Measurements from ENCODE around the gene ENTPD6.
A peak's percentile ranks its signal among the peaks of the same experiment; 100 is the strongest.

ENTPD6 gene

DNA sequence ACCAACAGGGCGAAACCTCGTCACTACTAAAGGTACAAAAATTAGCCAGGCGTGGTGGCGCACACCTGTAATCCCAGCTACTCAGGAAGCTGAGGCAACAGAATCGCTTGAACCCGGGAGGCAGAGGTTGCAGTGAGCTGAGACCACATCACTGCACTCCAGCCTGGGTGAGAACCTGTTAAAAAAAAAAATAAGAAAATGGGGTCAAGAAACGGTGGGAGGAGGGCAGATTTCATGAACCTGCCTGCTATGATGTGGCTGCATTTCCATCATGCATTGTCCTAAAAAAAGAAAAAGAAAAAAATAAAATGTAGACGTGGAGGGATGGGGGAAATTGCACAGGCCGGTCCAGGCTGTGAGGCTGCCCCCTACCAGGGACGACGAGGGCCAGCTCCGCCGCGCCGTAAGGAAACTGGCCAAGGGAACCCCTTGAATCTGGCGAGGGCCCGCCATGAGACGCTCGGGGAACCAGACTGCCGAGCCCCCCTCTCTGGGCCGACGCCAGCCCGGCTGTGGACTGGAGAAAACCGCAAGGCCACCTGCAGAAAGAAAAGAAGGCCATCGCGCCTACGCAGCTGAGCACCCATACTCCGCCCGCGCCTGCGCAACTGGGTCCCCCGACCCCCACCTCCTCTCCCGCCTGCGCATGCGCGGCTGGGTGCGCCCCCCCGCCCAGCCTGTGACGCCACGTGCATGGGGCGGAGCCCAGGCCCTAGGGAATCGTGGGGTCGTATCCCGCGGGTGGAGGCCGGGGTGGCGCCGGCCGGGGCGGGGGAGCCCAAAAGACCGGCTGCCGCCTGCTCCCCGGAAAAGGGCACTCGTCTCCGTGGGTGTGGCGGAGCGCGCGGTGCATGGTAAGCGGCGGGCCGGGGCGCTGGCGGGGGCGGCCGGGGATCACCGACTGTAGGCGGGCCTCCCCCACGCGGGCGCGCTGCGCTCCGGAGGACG lies at the start of gene ENTPD6:
Gene ENTPD6, plus strand, starts transcription at position 699 of the 948 bp plus-strand sequence. CDS start 10,825 bp downstream, outside the sequence.
- Histone ChIP-seq H3K27me3 (replicated peaks; ENCODE audit: control insufficient read depth, insufficient read depth, low read length) (peaks cover 1% of the 10 kb centered on the region; the same call in 1 of the 2 replicates), H3K4me3 (replicated peaks; ENCODE audit: low read depth, low read length) (peak within 1 kb of the TSS; percentile 89), H3K36me3 (ENCODE audit: control insufficient read depth, insufficient read depth, low read length) (peaks cover 1% of the 10 kb centered on the region)
- no peak for TF ChIP-seq CTCF (IDR thresholded peaks at IDR 0.05; ENCODE audit: insufficient read depth, low read length, poor library complexity, severe bottlenecking)
- peak; percentile 95 for DNase-seq (ENCODE audit: extremely low read depth, insufficient read length)

DNA sequence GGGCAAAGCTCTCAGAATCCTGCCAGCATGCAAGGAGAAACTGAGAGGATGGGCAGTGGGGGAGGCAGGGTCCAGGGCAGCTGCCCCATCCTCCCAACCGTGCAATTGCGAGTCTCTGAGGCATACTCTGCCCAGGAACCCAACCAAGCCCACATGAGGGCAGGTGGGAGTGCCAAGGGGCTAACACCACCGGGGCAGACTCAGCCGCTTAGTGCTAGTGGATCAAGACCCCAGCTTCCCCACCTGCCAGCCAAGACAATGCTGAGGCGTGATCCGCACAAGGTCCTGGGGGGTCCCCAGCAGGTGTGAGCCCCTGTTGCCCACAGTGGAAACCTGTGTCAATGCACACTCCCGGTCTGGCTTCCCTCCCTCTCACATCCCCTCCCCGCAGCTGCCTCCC lies 48.5 kb upstream of the ENTPD6 start:
- no peak for TF ChIP-seq CTCF (IDR thresholded peaks at IDR 0.05; ENCODE audit: insufficient read depth, low read length, poor library complexity, severe bottlenecking)
- DNase-seq (ENCODE audit: extremely low read depth, insufficient read length), result no peak
- H3K4me3 ChIP-seq (replicated peaks; ENCODE audit: low read depth, low read length), result no peak overlapping the region

GRCh38 chr20:25147716-25148115 lies 47.8 kb upstream of the ENTPD6 start:
- Histone ChIP-seq H3K36me3 (ENCODE audit: control insufficient read depth, insufficient read depth, low read length) (no peaks in the 10 kb centered on the region), H3K4me3 (replicated peaks; ENCODE audit: low read depth, low read length) (no peak overlapping the region), H3K27me3 (replicated peaks; ENCODE audit: control insufficient read depth, insufficient read depth, low read length) (no peaks in the 10 kb centered on the region; the same call in none of the 2 replicates)
- no peak for TF ChIP-seq CTCF (IDR thresholded peaks at IDR 0.05; ENCODE audit: insufficient read depth, low read length, poor library complexity, severe bottlenecking)
- no peak for DNase-seq (ENCODE audit: extremely low read depth, insufficient read length)

More for the DNA sequence above, 48.5 kb upstream of the ENTPD6 start:
- Histone ChIP-seq H3K27me3 (replicated peaks; ENCODE audit: control insufficient read depth, insufficient read depth, low read length) (no peaks in the 10 kb centered on the region; the same call in none of the 2 replicates), H3K36me3 (ENCODE audit: control insufficient read depth, insufficient read depth, low read length) (no peaks in the 10 kb centered on the region)

DNA sequence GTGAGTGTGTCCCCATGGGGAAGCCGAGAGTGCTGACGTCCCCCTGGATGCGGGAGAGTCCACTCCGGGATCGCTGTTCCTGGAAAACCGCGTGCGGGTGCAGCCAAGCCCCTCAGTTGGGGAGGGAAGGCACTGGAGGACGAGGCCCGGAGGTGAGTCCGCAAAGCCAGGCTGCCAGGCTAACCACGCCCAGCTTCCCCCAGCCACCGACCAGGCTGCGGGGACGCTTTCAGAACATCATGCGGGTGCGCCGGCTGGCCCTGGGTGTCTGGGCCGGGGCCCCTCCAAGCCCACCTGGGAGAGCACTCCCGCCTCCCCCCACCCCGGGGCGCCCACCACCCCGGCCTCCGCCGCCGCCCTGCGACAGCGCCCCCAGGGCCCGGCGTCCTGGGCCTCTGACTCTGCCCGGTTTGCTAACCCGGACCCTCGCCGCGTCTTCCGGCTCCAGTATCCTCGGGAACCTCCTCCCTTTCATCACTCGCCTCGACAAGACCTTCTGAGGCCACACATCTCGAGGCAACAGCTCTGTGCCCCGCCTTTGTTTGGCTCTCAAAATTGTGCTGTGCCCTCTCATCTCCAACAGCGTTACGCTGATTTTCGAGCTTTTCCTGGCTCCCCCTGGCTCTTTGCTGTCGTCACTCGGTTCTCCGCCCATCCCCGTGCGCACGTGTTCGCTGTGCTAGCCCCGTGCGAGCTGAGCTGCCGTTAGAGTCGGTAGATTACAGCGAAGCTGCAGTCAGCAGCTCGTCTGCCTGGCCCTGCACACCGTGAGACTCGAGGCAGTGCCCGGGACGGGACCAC lies 47.1 kb upstream of the ENTPD6 start:
- Histone ChIP-seq H3K36me3 (ENCODE audit: control insufficient read depth, insufficient read depth, low read length) (no peaks in the 10 kb centered on the region), H3K4me3 (replicated peaks; ENCODE audit: low read depth, low read length) (no peak overlapping the region), H3K27me3 (replicated peaks; ENCODE audit: control insufficient read depth, insufficient read depth, low read length) (no peaks in the 10 kb centered on the region; the same call in none of the 2 replicates)
- DNase-seq (ENCODE audit: extremely low read depth, insufficient read length), result no peak
- no peak for TF ChIP-seq CTCF (IDR thresholded peaks at IDR 0.05; ENCODE audit: insufficient read depth, low read length, poor library complexity, severe bottlenecking)

DNA sequence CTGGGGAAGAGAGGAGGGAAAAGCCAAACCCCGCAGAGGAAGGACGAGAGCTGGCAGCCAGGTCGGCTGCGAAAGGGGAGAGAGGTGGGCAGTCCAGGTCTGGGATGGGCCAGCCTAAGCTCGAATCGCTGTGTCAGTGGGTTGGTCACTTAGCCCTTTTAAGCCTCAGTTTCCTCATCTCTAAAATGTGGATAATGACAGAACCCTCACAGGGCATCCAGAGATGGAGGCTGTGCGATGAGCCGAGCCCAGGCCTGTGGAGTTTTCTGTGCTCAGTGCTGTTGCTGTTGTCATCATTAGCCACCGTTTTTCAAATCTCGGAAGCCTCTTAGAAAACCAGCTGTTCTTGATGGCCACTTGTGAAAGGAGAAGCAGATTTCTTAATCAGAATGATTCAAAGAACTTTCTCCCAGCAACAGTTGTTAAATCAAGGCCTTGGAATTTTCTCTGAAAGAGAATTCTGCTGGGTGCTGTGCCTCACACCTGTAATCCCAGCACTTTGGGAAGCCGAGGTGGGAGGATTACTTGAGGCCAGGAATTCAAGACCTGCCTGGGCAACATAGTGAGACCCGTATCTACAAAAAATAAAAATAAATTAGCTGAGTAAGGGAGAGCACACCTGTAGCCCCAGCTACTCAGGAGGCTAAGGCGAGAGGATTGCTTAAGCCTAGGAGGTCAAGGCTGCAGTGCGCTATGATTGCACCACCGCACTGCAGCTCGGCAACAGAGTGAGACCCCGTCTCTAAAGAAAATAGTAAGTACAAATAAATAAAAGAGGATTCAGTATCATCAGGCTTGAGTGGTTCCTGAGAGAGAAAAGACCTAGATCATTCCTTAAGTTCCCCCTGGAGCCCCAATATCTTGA lies 46.3 kb upstream of the ENTPD6 start:
- no peaks in the 10 kb centered on the region for H3K36me3 ChIP-seq (ENCODE audit: control insufficient read depth, insufficient read depth, low read length)
- no peak for TF ChIP-seq CTCF (IDR thresholded peaks at IDR 0.05; ENCODE audit: insufficient read depth, low read length, poor library complexity, severe bottlenecking)
- H3K27me3 ChIP-seq (replicated peaks; ENCODE audit: control insufficient read depth, insufficient read depth, low read length), result no peaks in the 10 kb centered on the region; the same call in none of the 2 replicates
- H3K4me3 ChIP-seq (replicated peaks; ENCODE audit: low read depth, low read length), result no peak overlapping the region
- DNase-seq (ENCODE audit: extremely low read depth, insufficient read length), result no peak
